GM21737 (cell line): ENCODE data around the gene DLGAP1.

Source experiments
- ATAC-seq: cut with Tn5 transposase; IDR thresholded peaks from one replicate; pipeline ENCODE4 v1.9.1; 2021; ENCODE audit warnings: mild to moderate bottlenecking, moderate library complexity; ENCODE audit not compliant: unreplicated experiment

DLGAP1 gene

GRCh38 chr18:3960977-3961376 lies 494.1 kb downstream of the DLGAP1 start:
- no peak for ATAC-seq

GRCh38 chr18:3960142-3960541 lies 495.0 kb downstream of the DLGAP1 start:
- ATAC-seq, result no peak

GRCh38 chr18:3952031-3952430 lies 503.1 kb downstream of the DLGAP1 start:
- ATAC-seq, result no peak

GRCh38 chr18:3950668-3951404 lies 504.3 kb downstream of the DLGAP1 start:
- ATAC-seq, result no peak

GRCh38 chr18:3948958-3949357 lies 506.1 kb downstream of the DLGAP1 start:
- ATAC-seq, result no peak

- no peak for ATAC-seq
These were observed 507.7 kb downstream of the DLGAP1 start for GRCh38 chr18:3947383-3947782.

GRCh38 chr18:3935305-3935704 lies 519.8 kb downstream of the DLGAP1 start:
- no peak for ATAC-seq

- ATAC-seq, result no peak
These were observed 522.8 kb downstream of the DLGAP1 start for GRCh38 chr18:3932276-3932675.

GRCh38 chr18:3931542-3932112 lies 523.5 kb downstream of the DLGAP1 start:
- ATAC-seq, result no peak

- no peak for ATAC-seq
These were observed 524.1 kb downstream of the DLGAP1 start for GRCh38 chr18:3931013-3931315.

- ATAC-seq, result no peak
These were observed 524.7 kb downstream of the DLGAP1 start for GRCh38 chr18:3930126-3931012.

- no peak for ATAC-seq
These were observed 530.7 kb downstream of the DLGAP1 start for GRCh38 chr18:3924455-3924854.

- ATAC-seq, result no peak
These were observed 531.4 kb downstream of the DLGAP1 start for GRCh38 chr18:3923750-3924149.

- no peak for ATAC-seq
These were observed 533.3 kb downstream of the DLGAP1 start for GRCh38 chr18:3921826-3922225.

- ATAC-seq, result no peak
These were observed 534.3 kb downstream of the DLGAP1 start for GRCh38 chr18:3920832-3921231.

- ATAC-seq, result no peak
These were observed 535.6 kb downstream of the DLGAP1 start for GRCh38 chr18:3919396-3920061.

GRCh38 chr18:3916082-3916481 lies 539.0 kb downstream of the DLGAP1 start:
- ATAC-seq, result no peak

GRCh38 chr18:3914833-3915610 lies 540.1 kb downstream of the DLGAP1 start:
- ATAC-seq, result no peak

GRCh38 chr18:3914109-3914508 lies 541.0 kb downstream of the DLGAP1 start:
- no peak for ATAC-seq

GRCh38 chr18:3912705-3913104 lies 542.4 kb downstream of the DLGAP1 start:
- ATAC-seq, result no peak

- ATAC-seq, result no peak
These were observed 543.7 kb downstream of the DLGAP1 start for GRCh38 chr18:3911413-3911812.
